AG09319 (cell line): Measurements from ENCODE around the gene SLC2A2.

Experiments used
- DNase-seq: peaks from one replicate; pipeline ENCODE4 v3.0.0-alpha.2; 2010; ENCODE audit warnings: low read depth; ENCODE audit errors: extremely low read depth
- CTCF ChIP-seq: IDR thresholded peaks from 2 replicates; pipeline ENCODE4 v1.5.1; 2011; ENCODE audit warnings: low read depth, mild to moderate bottlenecking, inconsistent platforms, low read length, moderate library complexity

Gene SLC2A2

GRCh38 chr3:171028779-171029232 lies 2.3 kb upstream of the SLC2A2 start:
- DNase-seq: peak; percentile 71
- no peak for TF ChIP-seq CTCF

GRCh38 chr3:171028025-171028778 lies 1.7 kb upstream of the SLC2A2 start:
- no peak for TF ChIP-seq CTCF
- DNase-seq: peak; percentile 78

GRCh38 chr3:171023566-171023965 lies 3.0 kb downstream of the SLC2A2 start:
- DNase-seq: no peak
- TF ChIP-seq CTCF: no peak

- no peak for DNase-seq
Observed at GRCh38 chr3:171021377-171021776, 5.1 kb downstream of the SLC2A2 start.

GRCh38 chr3:171018156-171018935 lies 8.2 kb downstream of the SLC2A2 start:
- TF ChIP-seq CTCF: peak; percentile 7
- no peak for DNase-seq

More at GRCh38 chr3:171021377-171021776, 5.1 kb downstream of the SLC2A2 start:
- no peak for TF ChIP-seq CTCF

- TF ChIP-seq CTCF: no peak
- DNase-seq: no peak
Observed at GRCh38 chr3:171013822-171014748, 12.4 kb downstream of the SLC2A2 start.
